Erythroblast (primary cell): ENCODE results near the gene MKRN2.
A peak's percentile ranks its signal among the peaks of the same experiment; 100 is the strongest.

Experiments used
- DNase-seq, 2 experiments: peaks; one replicate each; lab custom pipeline; 2025; lab: John Stamatoyannopoulos, UW
- GATA1 ChIP-seq: IDR thresholded peaks from 2 replicates; pipeline ENCODE4 v1.6.1; 2011; ENCODE audit warnings: low read depth, mild to moderate bottlenecking, control low read depth, low read length, moderate library complexity
- POLR2A ChIP-seq: IDR thresholded peaks from 2 replicates; pipeline ENCODE4 v1.6.1; 2011; ENCODE audit warnings: mild to moderate bottlenecking, low read length

Gene MKRN2

GRCh38 chr3:12562451-12562850 lies 5.6 kb downstream of the MKRN2 start:
- no peak for DNase-seq
- no peak for TF ChIP-seq POLR2A
- no peak for TF ChIP-seq GATA1

- TF ChIP-seq POLR2A (no peak), GATA1 (no peak)
- no peak for DNase-seq
Observed at GRCh38 chr3:12566976-12567375, 10.1 kb downstream of the MKRN2 start.

GRCh38 chr3:12568747-12569146 lies 11.9 kb downstream of the MKRN2 start:
- no peak for DNase-seq
- no peak for TF ChIP-seq GATA1

- DNase-seq: no peak
- TF ChIP-seq GATA1: no peak
- TF ChIP-seq POLR2A: no peak
Observed at GRCh38 chr3:12569836-12570235, 12.9 kb downstream of the MKRN2 start.

GRCh38 chr3:12571986-12572385 lies 15.1 kb downstream of the MKRN2 start:
- DNase-seq: no peak
- TF ChIP-seq POLR2A: no peak
- no peak for TF ChIP-seq GATA1

- no peak for DNase-seq
- TF ChIP-seq GATA1 (no peak), POLR2A (no peak)
Observed at GRCh38 chr3:12574131-12574530, 17.2 kb downstream of the MKRN2 start.

GRCh38 chr3:12574661-12575060 lies 17.8 kb downstream of the MKRN2 start:
- no peak for DNase-seq
- TF ChIP-seq GATA1 (no peak), POLR2A (no peak)

- DNase-seq: no peak
- no peak for TF ChIP-seq POLR2A
- TF ChIP-seq GATA1: no peak
Observed at GRCh38 chr3:12577379-12577778, 20.5 kb downstream of the MKRN2 start.

GRCh38 chr3:12578742-12579141 lies 21.9 kb downstream of the MKRN2 start:
- DNase-seq: peak; percentile 24
- TF ChIP-seq GATA1: no peak
- no peak for TF ChIP-seq POLR2A

GRCh38 chr3:12579456-12579855 lies 22.6 kb downstream of the MKRN2 start:
- no peak for DNase-seq
- TF ChIP-seq POLR2A (no peak), GATA1 (no peak)

- DNase-seq: no peak
Observed at GRCh38 chr3:12579905-12580304, 23.0 kb downstream of the MKRN2 start.

GRCh38 chr3:12582730-12583129 lies 25.8 kb downstream of the MKRN2 start:
- no peak for DNase-seq
- TF ChIP-seq GATA1 (no peak), POLR2A (no peak)

More at GRCh38 chr3:12579905-12580304, 23.0 kb downstream of the MKRN2 start:
- TF ChIP-seq POLR2A (no peak), GATA1 (no peak)

GRCh38 chr3:12583280-12583679 lies 26.4 kb downstream of the MKRN2 start:
- DNase-seq: no peak
- no peak for TF ChIP-seq POLR2A
- no peak for TF ChIP-seq GATA1

GRCh38 chr3:12584083-12584482 lies 27.2 kb downstream of the MKRN2 start:
- no peak for DNase-seq
- no peak for TF ChIP-seq POLR2A
- TF ChIP-seq GATA1: no peak

- TF ChIP-seq POLR2A (no peak), GATA1 (no peak)
- DNase-seq: no peak
Observed at GRCh38 chr3:12585181-12585580, 28.3 kb downstream of the MKRN2 start.
